HG02973 (cell line): ENCODE data around the gene EDDM3A.
"Not testable (repeated sequence)": the region's sequence is repeated elsewhere in the genome, so short reads cannot be mapped to it uniquely, and the experiment has no call there.

ENCODE experiments used
- ATAC-seq: cut with Tn5 transposase; IDR thresholded peaks from one replicate; pipeline ENCODE4 v1.9.1; 2021; ENCODE audit warnings: moderate library complexity; ENCODE audit not compliant: unreplicated experiment

The EDDM3A gene

DNA sequence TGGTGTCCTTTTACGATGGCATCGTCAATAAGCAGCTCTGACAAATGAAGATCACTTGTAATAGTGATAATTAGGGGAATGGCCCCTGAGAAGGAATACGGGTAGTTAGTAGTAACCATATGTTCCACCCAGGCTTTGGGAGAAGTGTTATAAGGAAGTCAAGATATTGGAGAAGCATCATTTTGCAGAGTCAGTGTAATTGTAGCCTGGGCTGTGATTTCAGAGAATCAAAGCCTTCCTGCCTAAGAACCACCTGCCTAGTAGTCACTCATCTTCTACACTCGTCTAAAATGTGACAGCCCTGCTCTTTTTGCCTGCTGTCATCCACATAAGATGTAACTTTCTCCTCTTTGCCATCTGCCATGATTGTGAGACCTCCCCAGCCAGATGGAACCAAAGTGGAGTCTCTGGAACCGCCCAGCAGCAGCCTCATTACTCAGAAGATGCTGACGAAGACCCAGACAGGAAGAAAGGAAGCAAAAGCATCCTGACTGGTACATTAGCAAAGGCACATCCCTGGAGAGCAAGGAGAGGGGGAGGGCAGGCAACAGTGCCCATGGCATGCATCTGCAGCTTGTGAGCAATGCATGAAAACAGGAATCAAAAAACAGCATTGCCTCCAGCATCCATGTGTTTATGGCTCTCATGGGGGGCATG is 12.6 kb upstream of the EDDM3A start:
- no peak for ATAC-seq

DNA sequence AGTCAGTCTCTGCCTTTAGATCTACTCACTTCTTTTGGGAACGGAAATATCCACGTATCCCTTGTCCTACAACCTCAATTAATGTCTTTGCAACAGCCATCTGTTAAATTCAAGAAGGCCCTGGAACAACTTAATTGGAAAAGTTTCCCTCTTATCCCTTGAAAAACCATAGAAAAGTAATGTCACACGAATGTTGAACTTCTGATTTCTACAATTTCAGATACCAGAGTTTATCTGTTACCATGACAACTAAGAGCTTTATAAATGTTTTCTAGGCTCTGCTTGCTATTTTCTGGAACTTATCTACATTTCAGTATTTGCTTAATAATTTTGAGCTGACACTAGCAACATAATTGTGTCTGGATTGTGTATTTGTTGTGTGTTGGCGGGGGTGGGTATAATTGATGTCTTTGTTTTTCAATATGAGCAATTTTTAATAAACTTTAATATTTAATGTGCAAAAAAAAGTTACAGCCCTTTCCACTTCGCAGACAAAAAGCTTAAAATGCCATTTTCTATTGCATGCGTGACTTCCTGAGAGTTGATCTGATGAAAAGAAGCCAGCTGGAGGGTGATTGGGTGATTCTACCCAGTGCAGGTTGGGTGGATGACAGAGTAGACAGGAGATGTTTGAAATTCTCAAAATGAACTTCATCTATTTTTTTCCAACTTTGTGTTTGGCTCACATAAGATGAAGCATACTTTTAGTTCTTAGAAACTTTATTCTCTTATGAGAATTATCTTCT is 11.8 kb upstream of the EDDM3A start:
- ATAC-seq = no peak

DNA sequence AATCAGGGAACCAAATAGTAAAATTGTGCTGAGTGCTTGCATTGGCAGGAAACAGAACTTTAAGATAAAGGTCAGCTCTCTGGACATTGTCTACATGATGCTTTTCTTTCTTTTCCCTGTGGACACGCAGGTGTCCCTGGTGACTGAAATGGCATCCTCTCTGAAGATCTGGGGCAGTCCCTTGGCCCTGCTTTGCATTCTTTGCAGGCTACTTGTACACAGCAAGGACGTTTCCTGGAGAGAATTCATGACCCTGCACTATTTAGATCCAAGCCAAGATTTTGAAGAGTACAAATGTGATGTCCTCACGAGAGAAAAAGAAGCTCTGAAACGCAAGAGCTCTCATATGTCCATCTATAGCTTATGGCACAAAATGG is 11.3 kb upstream of the EDDM3A start:
- ATAC-seq = no peak

DNA sequence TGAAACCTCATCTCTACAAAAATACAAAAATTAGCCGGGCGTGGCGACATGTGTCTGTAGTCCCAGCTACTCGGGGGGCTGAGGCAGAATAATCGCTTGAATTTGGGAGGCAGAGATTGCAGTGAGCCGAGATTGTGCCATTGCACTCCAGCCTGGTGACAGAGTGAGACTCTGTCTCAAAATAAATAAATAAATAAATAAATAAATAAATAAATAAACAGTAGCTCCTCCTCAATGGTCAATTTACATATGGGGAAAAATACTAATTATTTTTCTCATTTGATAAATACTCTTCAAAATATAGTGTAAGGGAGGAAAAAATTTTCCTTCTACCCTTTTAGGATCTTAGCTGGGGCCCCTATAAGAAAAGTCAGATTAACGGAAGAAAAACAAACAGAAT is 7.4 kb upstream of the EDDM3A start:
- not testable (repeated sequence) for ATAC-seq

DNA sequence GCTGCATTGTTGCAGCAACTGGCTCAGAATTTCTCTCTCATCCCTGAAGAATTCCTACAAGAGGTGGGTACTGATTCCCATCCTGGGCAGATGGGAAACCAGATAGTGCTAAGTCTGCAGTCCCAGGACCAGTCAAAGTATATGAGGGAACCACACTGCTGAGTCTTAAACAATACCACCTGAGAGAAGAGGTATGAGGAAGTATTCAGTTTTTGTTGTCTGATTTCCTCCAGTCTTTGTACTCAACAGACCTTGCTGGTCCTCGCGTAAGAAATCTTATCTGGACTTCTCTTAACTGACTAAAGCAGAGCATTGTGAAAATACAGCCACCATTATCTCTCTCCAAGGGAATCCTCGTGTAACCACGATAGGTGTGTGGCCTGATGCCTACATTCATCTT is 3.6 kb upstream of the EDDM3A start:
- no peak for ATAC-seq

DNA sequence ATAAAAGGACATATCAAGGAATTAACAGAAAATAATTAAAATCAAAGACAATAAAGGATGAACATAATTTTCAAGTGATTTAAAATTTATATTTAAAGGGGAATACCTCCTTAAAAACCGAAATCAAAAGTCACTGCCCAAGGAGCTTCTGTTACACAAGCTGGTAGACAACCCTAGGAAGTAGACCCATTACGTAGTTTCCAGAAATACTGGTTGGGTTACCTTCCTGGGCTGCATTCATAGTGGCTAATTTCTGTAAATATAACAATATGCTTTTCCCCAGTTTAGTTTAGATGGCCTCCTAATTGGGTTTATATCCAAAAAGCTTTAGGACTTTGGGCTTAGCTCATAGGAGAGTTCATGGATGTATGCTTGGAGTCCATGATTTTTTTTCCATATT is 2.1 kb upstream of the EDDM3A start:
- ATAC-seq = no peak

DNA sequence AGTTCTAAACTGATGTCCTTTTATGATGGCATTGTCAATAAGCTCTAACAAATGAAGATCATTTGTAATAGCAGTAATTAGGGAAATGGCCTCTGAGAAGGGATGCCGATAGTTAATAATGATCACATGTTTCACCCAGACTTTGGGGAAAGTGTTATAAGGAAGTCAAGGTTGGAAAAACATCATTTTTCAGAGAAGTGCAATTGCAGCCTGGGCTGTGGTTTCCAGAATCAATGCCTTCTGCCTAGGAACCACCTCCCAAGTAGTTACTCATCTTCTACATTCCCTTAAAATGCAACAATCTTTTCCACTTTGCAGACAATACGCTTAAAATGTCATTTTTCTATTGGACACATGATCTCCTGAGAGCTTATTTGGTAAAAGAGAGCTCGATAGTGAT is 879 bp downstream of the EDDM3A start:
- no peak for ATAC-seq

DNA sequence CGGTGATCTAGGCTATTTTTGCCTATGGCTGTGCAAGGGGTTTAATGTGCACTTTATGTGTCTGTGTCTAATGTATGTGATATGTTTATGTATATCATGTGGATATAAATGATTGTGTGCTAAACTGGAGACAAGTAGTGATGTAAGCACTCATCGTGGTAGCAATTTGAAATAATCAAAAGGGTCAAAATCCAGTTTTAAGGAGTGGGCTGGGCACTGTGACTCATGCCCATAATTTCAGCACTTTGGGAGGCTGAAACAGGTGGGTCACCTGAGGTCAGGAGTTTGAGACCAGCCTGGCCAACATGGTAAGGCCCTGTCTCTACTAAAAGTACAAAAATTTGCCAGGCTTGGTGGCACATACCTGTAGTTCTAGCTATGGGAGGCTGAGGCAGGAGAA is 2.8 kb downstream of the EDDM3A start:
- no peak for ATAC-seq

DNA sequence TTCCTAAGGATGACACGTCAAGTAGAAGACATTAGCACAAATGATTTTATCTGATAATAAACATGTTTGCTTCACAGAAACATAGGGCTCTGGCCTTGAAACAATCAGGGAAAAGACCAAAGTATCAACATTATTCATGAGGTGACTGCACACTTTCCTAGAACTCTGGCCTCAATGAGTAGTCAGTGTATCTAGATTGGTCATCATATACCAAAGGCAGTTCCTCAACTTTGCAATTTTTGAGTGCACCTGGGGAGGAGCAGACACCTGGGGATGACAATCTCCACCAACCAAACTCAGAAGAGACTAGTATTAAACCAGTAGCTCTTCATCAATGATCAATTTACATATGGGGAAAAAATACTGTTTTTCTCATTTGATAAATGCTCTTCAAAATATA is 4.5 kb downstream of the EDDM3A start:
- ATAC-seq = no peak

DNA sequence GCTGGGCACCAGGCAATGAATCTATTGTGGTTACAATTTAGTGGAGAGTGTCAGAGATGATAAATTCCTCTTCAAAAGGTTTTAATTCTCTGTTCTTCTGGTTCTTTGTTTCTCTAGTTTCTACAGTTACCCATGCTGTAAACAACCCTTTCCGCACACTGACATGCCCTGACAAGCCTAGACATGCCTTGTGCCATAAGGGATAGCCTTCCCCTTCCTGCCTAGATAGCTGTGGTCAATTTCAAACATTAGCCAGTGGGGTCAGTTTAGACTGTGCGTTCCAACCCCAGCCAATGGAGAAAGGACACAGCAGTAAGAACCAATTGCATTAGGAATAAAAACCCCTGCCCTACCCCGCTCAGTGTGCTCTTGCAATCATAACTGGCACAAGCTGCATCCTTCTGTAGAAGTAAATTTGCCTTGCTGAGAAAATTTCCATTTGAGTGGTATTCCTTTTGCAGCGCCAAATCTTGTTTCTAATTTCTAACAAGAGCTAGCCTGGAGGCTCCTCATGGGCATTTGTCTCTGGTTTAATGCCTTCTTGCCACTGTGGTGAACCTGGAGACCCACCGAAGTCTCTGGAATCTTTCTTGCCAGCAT is 6.4 kb downstream of the EDDM3A start:
- ATAC-seq = no peak

DNA sequence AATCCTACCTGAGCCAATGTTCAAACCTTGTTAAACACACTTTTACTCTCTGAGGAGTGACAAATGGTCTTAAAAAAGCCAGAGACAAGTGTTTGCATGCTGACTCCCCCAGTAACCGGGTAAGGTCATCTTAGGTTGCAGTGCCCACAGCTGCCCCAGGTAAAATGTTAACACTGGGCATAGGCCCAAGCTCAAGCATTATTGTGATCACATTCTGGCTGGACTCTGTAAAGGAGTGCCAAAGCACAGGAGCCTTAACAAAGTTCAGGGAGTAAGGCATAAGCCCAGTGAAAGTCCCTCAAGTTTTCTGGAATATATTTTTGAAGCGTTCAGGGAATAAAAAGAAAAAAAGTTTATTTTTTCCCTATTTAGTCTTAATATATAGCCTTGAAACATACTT is 8.6 kb downstream of the EDDM3A start:
- ATAC-seq = no peak

DNA sequence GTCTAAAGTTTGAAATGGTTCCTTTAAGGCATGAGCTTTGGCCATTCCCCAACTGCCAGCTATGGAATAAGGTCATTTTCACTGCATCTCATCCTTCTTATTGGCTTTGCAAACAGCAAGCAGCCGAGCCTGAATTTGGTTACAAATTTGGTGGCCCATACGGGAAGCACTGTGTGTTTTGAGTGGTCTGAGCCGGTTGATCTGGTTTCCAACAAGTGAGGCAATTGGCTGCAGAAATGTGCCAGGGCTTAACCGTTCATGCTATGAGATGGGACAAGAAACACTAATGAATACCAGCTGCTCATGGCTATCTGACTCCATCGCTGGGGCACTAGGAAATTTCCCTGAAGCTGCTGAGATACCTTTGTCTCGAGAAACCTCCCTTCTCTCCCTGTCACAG is 9.3 kb downstream of the EDDM3A start:
- ATAC-seq = no peak

DNA sequence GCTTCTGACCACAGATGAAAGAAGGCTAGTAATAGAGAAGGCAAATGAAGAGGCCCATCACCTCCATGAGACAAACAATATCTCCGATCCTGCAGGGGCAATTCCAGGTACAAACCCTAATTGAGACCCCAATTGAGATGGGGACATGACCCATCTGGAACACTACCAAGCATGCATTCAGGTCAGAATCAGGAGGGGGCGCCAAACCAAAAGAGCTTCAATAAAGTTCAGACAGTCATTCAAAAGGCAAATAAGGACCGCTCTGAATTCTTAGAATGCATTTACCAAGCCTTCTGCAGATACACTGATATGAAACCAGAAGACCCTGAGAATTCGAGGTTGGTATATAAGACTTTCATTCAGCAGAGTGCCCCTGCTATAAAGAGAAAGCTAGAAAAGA is 12.3 kb downstream of the EDDM3A start:
- no peak for ATAC-seq

DNA sequence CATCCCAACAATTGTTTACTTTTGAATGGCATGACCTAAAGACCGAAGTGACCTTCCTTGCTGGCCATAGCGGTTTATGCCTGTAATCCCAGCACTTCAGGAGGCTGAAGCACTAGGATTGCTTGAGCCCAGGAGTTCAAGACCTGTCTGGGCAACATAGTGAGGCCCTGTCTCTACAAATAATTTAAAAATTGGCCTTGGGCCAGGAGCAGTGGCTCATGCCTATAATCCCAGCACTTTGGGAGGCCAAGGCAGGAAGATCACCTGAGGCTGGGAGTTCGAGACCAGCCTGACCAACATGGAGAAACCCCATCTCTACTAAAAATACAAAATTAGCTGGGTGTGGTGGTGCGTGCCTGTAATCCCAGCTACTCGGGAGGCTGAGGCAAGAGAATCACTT is 13.8 kb downstream of the EDDM3A start:
- ATAC-seq = not testable (repeated sequence)

DNA sequence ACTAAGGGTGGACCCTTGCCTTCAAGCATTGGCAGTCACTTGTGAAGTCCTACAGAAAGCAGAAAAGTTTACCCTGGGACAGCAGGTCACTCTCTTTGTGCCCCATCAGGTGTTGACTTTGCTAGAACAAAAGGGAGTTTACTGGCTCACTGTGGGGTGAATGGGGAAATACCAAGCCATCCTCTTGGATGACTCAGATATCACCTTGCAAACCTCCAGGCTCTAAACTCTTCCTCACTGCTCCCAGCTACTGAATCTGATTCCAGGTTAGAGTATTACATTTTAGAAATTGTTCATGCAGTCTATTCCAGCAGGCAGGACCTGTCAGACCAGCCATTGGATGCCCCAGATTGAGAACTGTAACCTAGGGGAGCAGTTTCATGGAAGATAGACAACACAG is 15.3 kb downstream of the EDDM3A start:
- ATAC-seq = no peak

DNA sequence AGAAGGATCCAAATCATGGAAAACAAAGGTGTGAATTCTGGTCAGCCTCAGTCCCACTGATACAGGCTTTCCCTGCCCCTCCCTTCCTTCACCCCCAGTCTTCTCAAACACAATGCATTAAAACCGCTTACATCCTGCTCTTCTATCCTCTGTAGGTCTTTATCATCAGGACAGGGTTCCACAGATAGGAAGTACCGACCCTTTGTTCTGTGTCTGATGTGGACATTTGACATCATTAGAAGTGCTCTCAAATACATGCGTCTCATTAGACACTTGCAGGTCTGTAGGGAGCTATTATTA is 22.9 kb downstream of the EDDM3A start:
- no peak for ATAC-seq

DNA sequence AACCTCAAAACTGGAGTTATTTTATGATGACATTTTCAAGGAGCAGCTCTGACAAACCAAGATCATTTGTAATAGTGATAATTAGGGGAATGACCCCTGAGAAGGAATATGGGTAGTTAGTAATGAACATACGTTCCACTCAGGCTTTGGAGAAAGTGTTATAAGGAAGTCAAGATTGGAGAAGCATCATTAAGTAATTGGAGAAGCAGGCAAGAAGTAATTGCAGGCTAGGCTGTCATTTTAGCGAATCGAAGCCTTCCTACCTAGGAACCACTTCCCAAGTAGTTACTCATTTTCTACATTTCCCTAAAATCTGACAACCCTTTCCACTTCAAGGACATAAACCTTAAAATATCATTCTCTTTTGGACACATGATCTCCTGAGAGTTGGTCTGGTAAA is 23.7 kb downstream of the EDDM3A start:
- ATAC-seq = no peak

DNA sequence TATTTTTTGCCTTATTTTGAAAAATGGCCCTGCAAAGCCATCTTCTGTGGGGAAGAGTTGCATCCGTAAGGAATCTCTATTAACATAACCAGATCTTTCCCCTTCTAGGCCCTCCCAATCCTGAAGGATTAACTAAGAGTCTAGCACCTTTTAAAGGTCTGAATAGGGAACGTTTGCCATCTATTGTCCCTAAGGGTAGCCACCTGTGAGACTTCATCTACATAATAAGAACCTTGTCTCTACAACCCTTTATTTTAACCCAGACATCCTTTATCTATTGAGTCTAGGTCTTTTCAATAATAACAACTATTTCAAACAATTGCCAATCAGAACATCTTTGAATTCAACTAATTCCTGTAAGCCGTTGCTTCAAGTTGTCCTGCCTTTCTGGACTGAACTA is 27.0 kb downstream of the EDDM3A start:
- no peak for ATAC-seq

DNA sequence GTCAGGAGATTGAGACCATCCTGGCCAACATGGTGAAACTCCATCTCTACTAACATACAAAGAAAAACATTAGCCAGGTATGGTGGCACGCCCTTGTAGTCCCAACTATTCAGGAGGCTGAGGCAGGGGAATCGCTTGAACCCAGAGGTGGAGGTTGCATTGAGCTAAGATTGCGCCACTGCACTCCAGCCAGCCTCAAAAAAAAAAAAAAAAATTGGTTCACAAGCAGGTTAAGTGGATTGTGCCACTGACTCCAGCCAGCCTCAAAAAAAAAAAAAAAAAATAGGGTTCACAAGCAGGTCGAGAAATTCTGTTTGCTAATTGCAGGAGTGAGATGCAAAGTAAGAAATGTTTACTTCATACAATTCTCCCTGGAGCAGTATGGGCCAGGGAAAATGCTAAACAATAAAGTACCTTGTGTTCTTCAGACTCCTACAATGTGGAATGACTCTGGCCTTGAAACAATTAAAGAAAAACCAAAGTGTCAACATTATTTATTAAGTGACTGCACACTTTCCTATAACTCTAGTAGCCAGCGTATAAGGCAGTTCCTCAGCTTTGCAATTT is 28.7 kb downstream of the EDDM3A start:
- no peak for ATAC-seq

DNA sequence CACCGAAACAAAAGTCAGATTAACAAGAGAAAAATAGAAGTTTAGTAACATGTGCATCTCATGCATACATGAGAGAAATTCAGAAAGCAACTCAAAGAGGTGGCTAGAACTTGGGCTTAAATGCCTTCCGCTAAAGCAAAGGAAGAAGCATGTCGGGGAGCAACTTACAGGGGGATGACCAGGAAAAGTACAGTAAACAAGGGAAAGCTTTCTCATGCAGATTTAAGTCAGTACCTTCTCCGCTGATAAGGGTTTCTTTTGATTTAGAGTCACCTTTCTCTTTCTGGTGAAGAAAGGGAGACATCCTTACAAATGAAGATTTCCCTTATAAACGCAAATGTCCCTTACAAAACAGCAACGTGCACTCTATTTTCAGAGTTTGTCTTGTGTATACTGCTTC is 29.4 kb downstream of the EDDM3A start:
- no peak for ATAC-seq

DNA sequence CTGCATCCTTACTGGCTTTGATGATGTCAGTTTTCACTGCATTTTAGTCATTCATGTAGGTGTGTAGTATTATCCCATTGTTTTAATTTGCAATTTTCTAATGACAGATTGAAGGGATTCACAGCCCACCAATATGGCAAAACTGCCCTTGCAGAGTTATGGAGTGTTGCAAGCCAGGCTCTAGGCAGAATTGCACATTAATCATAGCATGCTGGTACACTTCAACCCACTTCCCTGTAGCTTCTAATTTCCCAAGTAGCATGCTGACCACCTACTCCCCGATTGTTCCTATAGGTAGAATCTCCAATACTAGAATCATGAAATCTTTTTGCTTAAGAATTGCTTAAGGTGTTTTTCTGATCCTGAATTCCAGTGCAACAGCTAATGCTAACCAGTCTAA is 30.2 kb downstream of the EDDM3A start:
- no peak for ATAC-seq

DNA sequence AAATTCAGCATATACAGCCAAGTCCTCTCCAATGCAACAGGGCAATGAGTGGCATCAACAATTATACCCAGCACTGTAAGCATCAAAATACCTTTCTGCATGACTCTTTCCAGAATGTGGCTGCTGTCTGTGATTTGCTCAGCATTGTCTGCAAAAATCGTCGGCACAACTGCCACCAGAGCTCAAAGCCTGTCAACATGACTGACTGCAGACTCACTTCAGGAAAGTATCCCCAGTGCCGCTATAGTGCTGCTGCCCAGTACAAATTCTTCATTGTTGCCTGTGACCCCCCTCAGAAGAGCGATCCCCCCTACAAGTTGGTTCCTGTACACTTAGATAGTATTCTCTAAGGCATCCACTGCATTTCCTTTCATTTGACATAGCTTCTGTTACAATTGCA is 36.1 kb downstream of the EDDM3A start:
- ATAC-seq = no peak
